A673 (cell line): ENCODE results near the gene RHEB.

Source experiments
- CTCF ChIP-seq: fragments of 300-800, 200-600 bp; sonication (generic); conservative IDR thresholded peaks from 2 replicates; pipeline ENCODE4 v1.5.1; 2017; ENCODE audit warnings: low read depth, mild to moderate bottlenecking, antibody characterized with exemption, low read length, moderate library complexity, mixed read lengths
- EZH2 ChIP-seq: fragments of 200-600 bp; sonication (generic); IDR thresholded peaks from 2 replicates; pipeline ENCODE4 v1.6.1; 2017; ENCODE audit warnings: borderline replicate concordance, low read depth, mild to moderate bottlenecking, mixed read lengths, antibody characterized with exemption, low read length; ENCODE audit not compliant: poor library complexity, severe bottlenecking

DNA sequence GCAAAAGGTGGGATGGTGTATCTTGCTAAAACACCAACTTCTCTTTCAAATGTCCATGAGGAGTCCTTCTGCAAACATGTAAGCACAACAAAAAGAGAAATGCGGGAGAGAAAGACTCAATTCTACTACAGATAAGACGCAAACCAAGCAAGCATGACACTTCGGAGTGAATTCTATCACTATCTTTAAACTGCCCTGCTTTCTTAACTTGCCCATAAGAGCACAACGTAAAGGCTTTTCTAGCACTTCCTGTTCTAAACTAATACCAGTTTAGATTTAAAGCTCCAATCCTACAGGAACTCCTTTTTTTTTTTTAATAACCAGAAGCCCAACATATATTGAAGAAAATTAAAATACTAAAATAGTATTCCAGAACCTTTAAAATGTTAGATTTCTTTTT is 8.4 kb downstream of the RHEB start:
- TF ChIP-seq CTCF: no peak
- no peak for TF ChIP-seq EZH2
